OCI-LY3 (cell line): ENCODE data around the gene AGBL1.

ENCODE experiments used
- H2AFZ ChIP-seq: fragments of 200-600, 300-600 bp; shearing (Covaris generic); 2 replicates; pipeline ENCODE4 v1.6.0; 2014; ENCODE audit warnings: antibody characterized with exemption, low read depth, low read length
- H3K27ac ChIP-seq: fragments of 200-600, 300-600 bp; sonication (generic); 2 replicates; pipeline ENCODE4 v1.5.1; 2014; ENCODE audit warnings: mild to moderate bottlenecking, low read length, moderate library complexity, mixed read lengths
- H3K27me3 ChIP-seq: fragments of 200-600, 300-600 bp; sonication (generic); 2 replicates; pipeline ENCODE4 v1.6.1; 2014; ENCODE audit warnings: low read depth, low read length, mixed read lengths
- H3K36me3 ChIP-seq: fragments of 200-600, 300-600 bp; sonication (generic); replicated peaks from 2 replicates; pipeline ENCODE3; 2014; ENCODE audit warnings: low read depth, low read length, mixed read lengths
- H3K4me1 ChIP-seq: fragments of 300-600, 200-600 bp; sonication (generic); 2 replicates; pipeline ENCODE4 v1.6.1; 2014; ENCODE audit warnings: low read length, mixed read lengths
- H3K4me2 ChIP-seq: fragments of 200-600, 300-600 bp; sonication (generic); 2 replicates; pipeline ENCODE4 v1.6.1; 2014; ENCODE audit warnings: low read length, mixed read lengths
- H3K4me3 ChIP-seq: fragments of 300-600, 200-600 bp; sonication (generic); 2 replicates; pipeline ENCODE4 v1.5.1; 2014; ENCODE audit warnings: antibody characterized with exemption, mild to moderate bottlenecking, low read length, moderate library complexity
- H3K79me2 ChIP-seq: fragments of 300-600, 200-600 bp; shearing (Covaris generic); 2 replicates; pipeline ENCODE4 v1.6.1; 2014; ENCODE audit warnings: mild to moderate bottlenecking, low read length, mixed read lengths
- H3K9ac ChIP-seq: fragments of 300-600, 200-600 bp; shearing (Covaris generic); 2 replicates; pipeline ENCODE4 v1.6.0; 2014; ENCODE audit warnings: mild to moderate bottlenecking, low read length, moderate library complexity
- H3K9me3 ChIP-seq: fragments of 200-600, 300-600 bp; shearing (Covaris generic); 2 replicates; pipeline ENCODE4 v1.6.1; 2014; ENCODE audit warnings: low read length, mixed read lengths; ENCODE audit not compliant: insufficient read depth
- H4K20me1 ChIP-seq: fragments of 200-600, 300-600 bp; sonication (generic); 2 replicates; pipeline ENCODE4 v1.6.1; 2016; ENCODE audit warnings: low read length, mixed read lengths; ENCODE audit not compliant: insufficient read depth
- EZH2phosphoT487 ChIP-seq: fragments of 200-600 bp; shearing (Covaris generic); IDR thresholded peaks from 2 replicates; pipeline ENCODE4 v1.6.1; 2018; ENCODE audit warnings: antibody characterized with exemption, mixed run types, low read depth
- TF ChIP-seq, protein P1 (sequence below): fragments of 200-600, 300-600 bp; sonication (generic); IDR thresholded peaks from 2 replicates; pipeline ENCODE4 v1.5.1; 2014; ENCODE audit warnings: antibody characterized with exemption, low read length, low read depth

AGBL1 gene

DNA sequence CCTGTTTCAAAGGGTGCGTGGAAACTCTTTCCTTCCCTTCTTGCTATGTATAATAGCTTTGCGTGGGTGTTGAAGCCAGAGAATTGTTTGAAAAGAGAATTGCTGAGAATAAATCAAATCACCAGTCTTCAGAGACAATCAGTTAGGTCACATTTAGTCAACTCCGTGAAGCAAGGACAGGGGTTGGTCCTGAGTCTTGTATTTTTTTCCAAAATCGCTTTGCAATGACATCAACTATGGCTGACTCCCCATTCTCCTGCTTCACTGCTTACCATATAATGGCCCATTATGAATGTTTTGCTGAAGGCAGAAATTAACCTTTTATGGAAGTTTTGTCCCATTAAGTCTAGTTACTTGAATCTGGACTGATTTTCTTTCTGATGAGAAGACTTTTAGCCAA is 852.8 kb downstream of the AGBL1 start:
- no peaks in the 10 kb centered on the region for H3K36me3 ChIP-seq
- H3K9ac ChIP-seq = no peak overlapping the region
- no peak for TF ChIP-seq EZH2phosphoT487
- TF ChIP-seq, protein P1, sequence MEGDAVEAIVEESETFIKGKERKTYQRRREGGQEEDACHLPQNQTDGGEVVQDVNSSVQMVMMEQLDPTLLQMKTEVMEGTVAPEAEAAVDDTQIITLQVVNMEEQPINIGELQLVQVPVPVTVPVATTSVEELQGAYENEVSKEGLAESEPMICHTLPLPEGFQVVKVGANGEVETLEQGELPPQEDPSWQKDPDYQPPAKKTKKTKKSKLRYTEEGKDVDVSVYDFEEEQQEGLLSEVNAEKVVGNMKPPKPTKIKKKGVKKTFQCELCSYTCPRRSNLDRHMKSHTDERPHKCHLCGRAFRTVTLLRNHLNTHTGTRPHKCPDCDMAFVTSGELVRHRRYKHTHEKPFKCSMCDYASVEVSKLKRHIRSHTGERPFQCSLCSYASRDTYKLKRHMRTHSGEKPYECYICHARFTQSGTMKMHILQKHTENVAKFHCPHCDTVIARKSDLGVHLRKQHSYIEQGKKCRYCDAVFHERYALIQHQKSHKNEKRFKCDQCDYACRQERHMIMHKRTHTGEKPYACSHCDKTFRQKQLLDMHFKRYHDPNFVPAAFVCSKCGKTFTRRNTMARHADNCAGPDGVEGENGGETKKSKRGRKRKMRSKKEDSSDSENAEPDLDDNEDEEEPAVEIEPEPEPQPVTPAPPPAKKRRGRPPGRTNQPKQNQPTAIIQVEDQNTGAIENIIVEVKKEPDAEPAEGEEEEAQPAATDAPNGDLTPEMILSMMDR = no peak
- no peaks in the 10 kb centered on the region for H3K27me3 ChIP-seq
- H3K79me2 ChIP-seq = no peaks in the 10 kb centered on the region
- H3K9me3 ChIP-seq = no peaks in the 10 kb centered on the region
- no peaks in the 10 kb centered on the region for H3K4me1 ChIP-seq
- no peak overlapping the region for H3K4me2 ChIP-seq
- H2AFZ ChIP-seq = no peak overlapping the region
- H4K20me1 ChIP-seq = 0 out of 2 replicates have a peak, but pooled peaks cover 3% of the 10 kb centered on the region
- no peak overlapping the region for H3K27ac ChIP-seq
- H3K4me3 ChIP-seq = no peak overlapping the region

DNA sequence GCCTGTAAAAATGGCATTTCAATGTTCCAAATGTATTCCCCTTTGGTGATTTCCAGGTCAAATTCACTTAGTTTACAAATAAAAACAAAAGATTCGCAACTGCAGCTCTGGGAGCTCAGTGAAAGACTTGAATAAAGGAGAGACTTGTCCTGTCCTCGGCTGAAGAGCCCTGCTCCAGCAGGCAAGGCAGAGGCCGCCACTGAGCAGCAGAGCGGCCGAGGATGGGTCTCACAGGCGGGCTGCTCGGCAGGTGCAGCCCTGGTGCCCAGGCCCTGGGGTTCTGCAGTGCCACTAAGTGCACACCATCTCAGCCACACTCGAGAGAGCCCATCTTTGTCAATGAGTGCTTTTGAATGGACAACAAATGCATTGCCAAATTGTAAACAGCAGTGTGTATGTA is 856.2 kb downstream of the AGBL1 start:
- Histone ChIP-seq H3K9me3 (no peaks in the 10 kb centered on the region), H3K79me2 (no peaks in the 10 kb centered on the region), H3K4me1 (no peaks in the 10 kb centered on the region), H2AFZ (no peak overlapping the region), H4K20me1 (0 out of 2 replicates have a peak, but pooled peaks cover 3% of the 10 kb centered on the region), H3K4me3 (no peak overlapping the region), H3K9ac (no peak overlapping the region), H3K27ac (no peak overlapping the region), H3K36me3 (no peaks in the 10 kb centered on the region), H3K27me3 (no peaks in the 10 kb centered on the region), H3K4me2 (no peak overlapping the region)
- TF ChIP-seq, protein P1 = no peak
- TF ChIP-seq EZH2phosphoT487 = no peak

DNA sequence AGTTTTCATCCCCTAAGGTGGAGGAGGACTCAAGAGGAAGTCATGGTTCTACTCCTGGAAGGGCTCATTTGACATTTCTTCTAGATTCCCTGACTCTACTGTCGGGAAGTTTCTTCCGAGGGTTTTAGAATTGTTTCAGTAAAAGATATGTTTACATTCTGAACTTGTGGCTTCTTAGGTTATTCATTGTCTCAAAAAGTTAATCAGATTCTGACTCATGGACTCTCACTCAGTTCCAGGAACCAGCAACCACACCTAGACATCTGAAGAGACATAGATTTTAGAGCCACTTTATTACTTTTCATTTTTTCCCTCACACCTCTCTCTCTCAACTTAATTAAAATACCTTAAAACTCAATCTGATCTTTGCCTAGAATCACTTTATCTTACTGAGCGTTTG is 862.6 kb downstream of the AGBL1 start:
- H3K4me1 ChIP-seq = no peaks in the 10 kb centered on the region
- no peaks in the 10 kb centered on the region for H3K9me3 ChIP-seq
- H3K27ac ChIP-seq = no peak overlapping the region
- H3K79me2 ChIP-seq = no peaks in the 10 kb centered on the region
- H3K4me3 ChIP-seq = no peak overlapping the region
- no peak overlapping the region for H3K4me2 ChIP-seq
- no peaks in the 10 kb centered on the region for H4K20me1 ChIP-seq
- no peak overlapping the region for H2AFZ ChIP-seq
- no peak overlapping the region for H3K9ac ChIP-seq
- no peak for TF ChIP-seq EZH2phosphoT487
- TF ChIP-seq, protein P1 = no peak
- H3K27me3 ChIP-seq = no peaks in the 10 kb centered on the region
- no peaks in the 10 kb centered on the region for H3K36me3 ChIP-seq

DNA sequence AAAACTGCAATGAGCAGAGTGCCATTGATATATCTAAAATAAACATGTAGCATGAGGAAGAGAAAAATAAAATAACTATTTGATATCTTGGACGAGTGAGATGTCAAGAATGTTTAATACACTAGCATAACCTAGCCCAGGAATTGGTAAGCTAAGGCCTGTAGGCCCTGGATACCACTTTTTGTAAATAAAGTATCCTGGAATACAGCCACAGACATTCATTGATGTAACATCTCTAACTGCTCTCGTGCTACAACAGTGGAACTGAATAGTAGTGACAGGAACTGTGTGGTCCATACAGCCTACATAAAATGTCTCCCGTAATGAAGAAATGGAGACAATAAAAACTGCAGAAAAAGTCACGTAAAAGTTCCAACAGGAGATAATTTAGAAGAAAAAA is 869.0 kb downstream of the AGBL1 start:
- H3K4me3 ChIP-seq = no peak overlapping the region
- H3K4me2 ChIP-seq = no peak overlapping the region
- no peaks in the 10 kb centered on the region for H4K20me1 ChIP-seq
- no peaks in the 10 kb centered on the region for H3K36me3 ChIP-seq
- no peaks in the 10 kb centered on the region for H3K79me2 ChIP-seq
- no peaks in the 10 kb centered on the region for H3K4me1 ChIP-seq
- H3K9ac ChIP-seq = no peak overlapping the region
- no peaks in the 10 kb centered on the region for H3K27me3 ChIP-seq
- TF ChIP-seq, protein P1 = no peak
- TF ChIP-seq EZH2phosphoT487 = no peak
- no peaks in the 10 kb centered on the region for H3K9me3 ChIP-seq
- no peak overlapping the region for H3K27ac ChIP-seq
- H2AFZ ChIP-seq = no peak overlapping the region
